A549 (cell line): ENCODE measurements around the gene SORL1-AS1.

Source experiments
- ATAC-seq, 2 experiments: fragments of 200-7000 bp in 1 of 2; fragments of >200 bp in 1 of 2; cut with Nextera tagmentation in 1 of 2; cut with Tn5 transposase in 1 of 2; 3 replicates each; pipeline versions ENCODE4 v1.8.0 to v1.9.1; 2018 to 2020; ENCODE audit warnings: mild to moderate bottlenecking in 1 of 2, moderate library complexity in 1 of 2
- CTCF ChIA-PET: fragments of 300-600 bp; sonication (Branson Sonifier 250); formaldehyde crosslinking; extraction: SDS; loops from one replicate; lab custom pipeline; 2021; ENCODE audit warnings: antibody characterized with exemption, inconsistent platforms; lab: Yijun Ruan, JAX
- POLR2A ChIA-PET: fragments of 350-600 bp; formaldehyde crosslinking; extraction: SDS; loops from one replicate; lab custom pipeline; 2021; ENCODE audit warnings: antibody characterized with exemption, inconsistent platforms; lab: Yijun Ruan, JAX
- DNase-seq, 2 experiments: peaks; one replicate each; pipeline versions ENCODE4 v3.0.0 to v3.0.0-alpha.2; 2011 to 2016; ENCODE audit warnings: low read depth in 1 of 2, low spot score in 1 of 2
- FAIRE-seq: peaks from 2 replicates; lab custom pipeline; 2011; peaks lifted over from hg19 to GRCh38; lab: Jason Lieb, UNC
- H3K27ac ChIP-seq, 2 experiments: fragments of >200 bp; sonication (Bioruptor Twin); formaldehyde crosslinking; 3 replicates each; pipeline ENCODE4 v1.5.1; 2016 to 2017
- H3K4me1 ChIP-seq: fragments of >200 bp; sonication (Bioruptor Twin); formaldehyde crosslinking; 3 replicates; pipeline ENCODE4 v1.6.1; 2016
- H3K4me2 ChIP-seq: fragments of >200 bp; sonication (Bioruptor Twin); formaldehyde crosslinking; 3 replicates; pipeline ENCODE4 v1.6.1; 2016
- H3K4me3 ChIP-seq: fragments of >200 bp; sonication (Bioruptor Twin); formaldehyde crosslinking; 3 replicates; pipeline ENCODE4 v1.5.1; 2016
- H3K9me3 ChIP-seq: fragments of >200 bp; sonication (Bioruptor Twin); formaldehyde crosslinking; 3 replicates; pipeline ENCODE4 v1.6.1; 2016
- CBX2 ChIP-seq: fragments of 200-600 bp; sonication (generic); IDR thresholded peaks from 2 replicates; pipeline ENCODE4 v1.6.1; 2016; ENCODE audit warnings: low read depth, mild to moderate bottlenecking, borderline replicate concordance
- CBX8 ChIP-seq: fragments of 200-600 bp; sonication (generic); IDR thresholded peaks from 2 replicates; pipeline ENCODE4 v1.6.1; 2016
- EP300 ChIP-seq, 2 experiments: fragments of >200 bp; sonication (Bioruptor Twin); formaldehyde crosslinking; IDR thresholded peaks; 2 replicates in 1 of 2; 3 replicates in 1 of 2; pipeline ENCODE4 v1.6.1; 2016 to 2017
- FOSL2 ChIP-seq, 2 experiments: fragments of 450-650 bp in 1 of 2; fragments of >200 bp in 1 of 2; sonication (Bioruptor Twin) in 1 of 2; formaldehyde crosslinking; IDR thresholded peaks; 2 replicates each; pipeline versions ENCODE4 v1.5.0 to v1.6.1; 2016 to 2020; ENCODE audit warnings: mild to moderate bottlenecking in 1 of 2, moderate library complexity in 1 of 2
- FOXS1 ChIP-seq: fragments of 250-450 bp; sonication (Bioruptor Pico); IDR thresholded peaks from 2 replicates; pipeline ENCODE4 v1.5.0; 2020; ENCODE audit warnings: mild to moderate bottlenecking, moderate library complexity
- JUN ChIP-seq, 2 experiments: fragments of >200 bp; sonication (Bioruptor Twin); formaldehyde crosslinking; IDR thresholded peaks; 2 replicates in 1 of 2; 3 replicates in 1 of 2; pipeline ENCODE4 v1.6.1; 2016 to 2017
- KDM1A ChIP-seq: fragments of 200-600 bp; sonication (generic); IDR thresholded peaks from 2 replicates; pipeline ENCODE4 v1.6.1; 2016; ENCODE audit warnings: low read depth, mild to moderate bottlenecking
- KDM5A ChIP-seq: fragments of 200-600 bp; sonication (generic); IDR thresholded peaks from 2 replicates; pipeline ENCODE4 v1.6.1; 2016; ENCODE audit warnings: antibody characterized with exemption, mild to moderate bottlenecking
- NFE2L2 ChIP-seq: fragments of 150-350 bp; conservative IDR thresholded peaks from 2 replicates; pipeline ENCODE4 v1.6.1; 2014; ENCODE audit warnings: low read length
- NPAS2 ChIP-seq: fragments of 250-450 bp; sonication (Bioruptor Pico); IDR thresholded peaks from 2 replicates; pipeline ENCODE4 v1.8.0; 2022; ENCODE audit warnings: mild to moderate bottlenecking, moderate library complexity, borderline replicate concordance
- NR3C1 ChIP-seq: fragments of >200 bp; sonication (Bioruptor Twin); formaldehyde crosslinking; IDR thresholded peaks from 3 replicates; pipeline ENCODE4 v1.6.1; 2017
- PHF8 ChIP-seq: fragments of 200-600 bp; sonication (generic); IDR thresholded peaks from 2 replicates; pipeline ENCODE4 v1.6.1; 2016; ENCODE audit warnings: low read depth, mild to moderate bottlenecking, antibody characterized with exemption, moderate library complexity, borderline replicate concordance
- RNF2 ChIP-seq: fragments of 200-600 bp; sonication (generic); IDR thresholded peaks from 2 replicates; pipeline ENCODE4 v1.6.1; 2016; ENCODE audit warnings: low read depth, mild to moderate bottlenecking, antibody characterized with exemption, moderate library complexity, borderline replicate concordance
- SMC3 ChIP-seq: fragments of >200 bp; sonication (Bioruptor Twin); formaldehyde crosslinking; IDR thresholded peaks from 3 replicates; pipeline ENCODE4 v1.6.1; 2018; ENCODE audit warnings: inconsistent platforms
- SREBF2 ChIP-seq: fragments of 450-650 bp; IDR thresholded peaks from 2 replicates; pipeline ENCODE4 v1.6.1; 2014; ENCODE audit warnings: mild to moderate bottlenecking, moderate library complexity
- TFCP2L1 ChIP-seq: fragments of 250-450 bp; sonication (Bioruptor Pico); IDR thresholded peaks from 2 replicates; pipeline ENCODE4 v1.5.0; 2021; ENCODE audit warnings: mild to moderate bottlenecking
- ZC3H11A ChIP-seq: fragments of 450-650 bp; IDR thresholded peaks from 2 replicates; pipeline ENCODE4 v1.6.1; 2014; ENCODE audit warnings: antibody characterized with exemption, mild to moderate bottlenecking
- ZFP36 ChIP-seq: fragments of 450-650 bp; IDR thresholded peaks from 2 replicates; pipeline ENCODE4 v1.6.1; 2014; ENCODE audit warnings: borderline replicate concordance; ENCODE audit not compliant: partially characterized antibody
- ZNF302 ChIP-seq: fragments of 250-450 bp; sonication (Bioruptor Pico); IDR thresholded peaks from 2 replicates; pipeline ENCODE4 v1.9.0; 2021; ENCODE audit warnings: inconsistent platforms, mild to moderate bottlenecking, moderate library complexity
- WGBS: methylation state at CpG from one replicate; pipeline ENCODE4 v1.1.6; 2017; ENCODE audit errors: missing lambda C conversion rate; 5-methylcytosine and 5-hydroxymethylcytosine counted together
- TF ChIP-seq, protein P1 (sequence below): fragments of 150-350 bp; IDR thresholded peaks from 2 replicates; pipeline ENCODE4 v1.6.1; 2014; ENCODE audit warnings: low read depth, mild to moderate bottlenecking, low read length
- TF ChIP-seq, protein P2 (sequence below): fragments of >200 bp; sonication (Bioruptor Twin); formaldehyde crosslinking; IDR thresholded peaks from 3 replicates; pipeline ENCODE4 v1.6.1; 2016
- TF ChIP-seq, protein P3 (sequence below): fragments of >200 bp; sonication (Bioruptor Twin); formaldehyde crosslinking; IDR thresholded peaks from 3 replicates; pipeline ENCODE4 v1.5.1; 2016
- TF ChIP-seq, protein P4 (sequence below): fragments of >200 bp; sonication (Bioruptor Twin); formaldehyde crosslinking; IDR thresholded peaks from 2 replicates; pipeline ENCODE4 v1.6.1; 2016
- TF ChIP-seq, protein P5 (sequence below): IDR thresholded peaks from 2 replicates; pipeline ENCODE4 v1.6.1; 2012

Gene SORL1-AS1

DNA sequence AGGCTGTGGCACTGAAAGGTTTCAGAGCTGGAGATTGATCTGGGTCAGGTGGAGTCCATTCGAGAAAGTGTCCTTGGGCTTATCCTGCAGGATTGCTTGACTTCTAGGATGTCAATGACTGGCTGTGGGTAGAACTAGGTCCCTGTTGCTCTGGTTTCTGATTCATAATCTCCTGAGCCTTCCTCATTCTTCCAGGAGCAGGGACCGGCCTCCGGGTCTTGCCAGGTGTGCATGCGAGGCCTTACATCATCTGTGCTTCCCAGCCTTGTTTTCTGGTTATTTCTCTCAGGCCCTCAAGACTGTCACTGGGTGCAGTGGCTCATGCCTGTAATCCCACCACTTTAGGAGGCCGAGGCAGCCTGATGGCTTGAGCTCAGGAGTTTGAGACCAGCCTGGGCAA lies 33.3 kb upstream of the SORL1-AS1 start:
- Histone ChIP-seq H3K4me2 (no peak overlapping the region), H3K4me1 (no peaks in the 10 kb centered on the region), H3K27ac (no peak overlapping the region), H3K9me3 (no peaks in the 10 kb centered on the region), H3K4me3 (no peak overlapping the region)
- 88% methylated on average over 5 of the region's 5 CpGs for WGBS
- ChIA-PET POLR2A (interaction anchor here (0.7 kb wide), 1 partner anchor 10 kb away, joined by 5 read pairs; no protein-coding TSS in a partner anchor), CTCF (no interaction called here)
- ATAC-seq (no peak), DNase-seq (no peak), FAIRE-seq (no peak)
- TF ChIP-seq SMC3 (no peak), NPAS2 (CRISPR knock-in tag) (no peak), CBX8 (no peak), ZNF302 (no peak), EP300 (IDR thresholded peaks at IDR 0.05) (no peak), SREBF2 (no peak), KDM1A (no peak), RNF2 (no peak), ZC3H11A (no peak), PHF8 (no peak), JUN (IDR thresholded peaks at IDR 0.05) (no peak), ZFP36 (no peak), KDM5A (no peak)
- TF ChIP-seq, protein P1, sequence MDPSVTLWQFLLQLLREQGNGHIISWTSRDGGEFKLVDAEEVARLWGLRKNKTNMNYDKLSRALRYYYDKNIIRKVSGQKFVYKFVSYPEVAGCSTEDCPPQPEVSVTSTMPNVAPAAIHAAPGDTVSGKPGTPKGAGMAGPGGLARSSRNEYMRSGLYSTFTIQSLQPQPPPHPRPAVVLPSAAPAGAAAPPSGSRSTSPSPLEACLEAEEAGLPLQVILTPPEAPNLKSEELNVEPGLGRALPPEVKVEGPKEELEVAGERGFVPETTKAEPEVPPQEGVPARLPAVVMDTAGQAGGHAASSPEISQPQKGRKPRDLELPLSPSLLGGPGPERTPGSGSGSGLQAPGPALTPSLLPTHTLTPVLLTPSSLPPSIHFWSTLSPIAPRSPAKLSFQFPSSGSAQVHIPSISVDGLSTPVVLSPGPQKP = no peak
- TF ChIP-seq, protein P2, sequence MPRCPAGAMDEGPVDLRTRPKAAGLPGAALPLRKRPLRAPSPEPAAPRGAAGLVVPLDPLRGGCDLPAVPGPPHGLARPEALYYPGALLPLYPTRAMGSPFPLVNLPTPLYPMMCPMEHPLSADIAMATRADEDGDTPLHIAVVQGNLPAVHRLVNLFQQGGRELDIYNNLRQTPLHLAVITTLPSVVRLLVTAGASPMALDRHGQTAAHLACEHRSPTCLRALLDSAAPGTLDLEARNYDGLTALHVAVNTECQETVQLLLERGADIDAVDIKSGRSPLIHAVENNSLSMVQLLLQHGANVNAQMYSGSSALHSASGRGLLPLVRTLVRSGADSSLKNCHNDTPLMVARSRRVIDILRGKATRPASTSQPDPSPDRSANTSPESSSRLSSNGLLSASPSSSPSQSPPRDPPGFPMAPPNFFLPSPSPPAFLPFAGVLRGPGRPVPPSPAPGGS = no peak
- TF ChIP-seq, protein P3, sequence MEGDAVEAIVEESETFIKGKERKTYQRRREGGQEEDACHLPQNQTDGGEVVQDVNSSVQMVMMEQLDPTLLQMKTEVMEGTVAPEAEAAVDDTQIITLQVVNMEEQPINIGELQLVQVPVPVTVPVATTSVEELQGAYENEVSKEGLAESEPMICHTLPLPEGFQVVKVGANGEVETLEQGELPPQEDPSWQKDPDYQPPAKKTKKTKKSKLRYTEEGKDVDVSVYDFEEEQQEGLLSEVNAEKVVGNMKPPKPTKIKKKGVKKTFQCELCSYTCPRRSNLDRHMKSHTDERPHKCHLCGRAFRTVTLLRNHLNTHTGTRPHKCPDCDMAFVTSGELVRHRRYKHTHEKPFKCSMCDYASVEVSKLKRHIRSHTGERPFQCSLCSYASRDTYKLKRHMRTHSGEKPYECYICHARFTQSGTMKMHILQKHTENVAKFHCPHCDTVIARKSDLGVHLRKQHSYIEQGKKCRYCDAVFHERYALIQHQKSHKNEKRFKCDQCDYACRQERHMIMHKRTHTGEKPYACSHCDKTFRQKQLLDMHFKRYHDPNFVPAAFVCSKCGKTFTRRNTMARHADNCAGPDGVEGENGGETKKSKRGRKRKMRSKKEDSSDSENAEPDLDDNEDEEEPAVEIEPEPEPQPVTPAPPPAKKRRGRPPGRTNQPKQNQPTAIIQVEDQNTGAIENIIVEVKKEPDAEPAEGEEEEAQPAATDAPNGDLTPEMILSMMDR = no peak

DNA sequence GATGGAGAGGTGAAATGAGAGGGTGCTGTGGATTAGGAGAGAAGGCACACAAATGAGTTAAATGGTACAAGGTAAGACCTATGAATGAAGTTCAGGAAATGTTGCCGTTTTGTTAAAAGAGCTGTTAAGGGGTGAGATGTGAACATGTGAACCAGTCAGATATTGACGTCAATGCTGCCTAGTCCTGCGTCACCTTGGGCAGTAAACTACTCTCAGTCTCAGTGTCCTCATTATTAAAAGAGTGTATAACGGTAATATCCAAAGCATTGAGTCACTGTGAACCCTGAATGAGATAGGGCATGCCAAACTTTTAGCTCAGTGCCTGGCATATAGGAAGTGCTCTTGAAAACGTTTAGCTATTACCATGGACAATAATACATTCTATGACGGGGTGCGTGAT lies 32.4 kb upstream of the SORL1-AS1 start:
- ATAC-seq = no peak
- H3K4me1 ChIP-seq = no peaks in the 10 kb centered on the region
- TF ChIP-seq, protein P1 = no peak
- TF ChIP-seq, protein P4, sequence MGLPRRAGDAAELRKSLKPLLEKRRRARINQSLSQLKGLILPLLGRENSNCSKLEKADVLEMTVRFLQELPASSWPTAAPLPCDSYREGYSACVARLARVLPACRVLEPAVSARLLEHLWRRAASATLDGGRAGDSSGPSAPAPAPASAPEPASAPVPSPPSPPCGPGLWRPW = no peak
- TF ChIP-seq CBX2 (no peak), SMC3 (no peak), FOXS1 (CRISPR knock-in tag) (no peak), FOSL2 (IDR thresholded peaks at IDR 0.05) (no peak), FOSL2 (CRISPR knock-in tag; IDR thresholded peaks at IDR 0.05) (no peak), ZNF302 (no peak), TFCP2L1 (no peak), RNF2 (no peak), NFE2L2 (no peak), NR3C1 (no peak)
- TF ChIP-seq, protein P5, sequence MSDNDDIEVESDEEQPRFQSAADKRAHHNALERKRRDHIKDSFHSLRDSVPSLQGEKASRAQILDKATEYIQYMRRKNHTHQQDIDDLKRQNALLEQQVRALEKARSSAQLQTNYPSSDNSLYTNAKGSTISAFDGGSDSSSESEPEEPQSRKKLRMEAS = no peak
- TF ChIP-seq, all 56 proteins: peak for 0
- FAIRE-seq = no peak
- H3K27ac ChIP-seq = no peak overlapping the region
- DNase-seq = no peak
- no peak overlapping the region for H3K4me2 ChIP-seq
- H3K9me3 ChIP-seq = no peaks in the 10 kb centered on the region
- 71% methylated on average over 7 of the region's 7 CpGs for WGBS
- no peak overlapping the region for H3K4me3 ChIP-seq
- POLR2A ChIA-PET = no interaction called here
- CTCF ChIA-PET = interaction anchor here (0.5 kb wide), 1 partner anchor 15 kb away, joined by 4 read pairs; no protein-coding TSS in a partner anchor
